ENCODE measurements around the gene RNASE8. TPM values are rescaled to one million over a fixed set of nuclear protein-coding genes. Genes with fewer than 3 reads are reported as not detected.

RNASE8 gene
- total and polyA plus RNA-seq, 8 donors: not detected

GRCh38 chr14:21089271-21089670, 31.6 kb downstream of the RNASE8 start:
- intact Hi-C loops (cut with DNase I; ENCODE audit: low total_unique reads): loop anchor here (10.0 kb wide), 1 partner anchor 74 kb away; no protein-coding TSS in a partner anchor
- peak overlapping the region in 1 of 5 donors; percentile 67 for H3K27ac ChIP-seq
- no peaks in the 10 kb centered on the region for H3K9me3 ChIP-seq
- no peak for DNase-seq
- WGBS, 5 donors: 32 to 60% (median 40%) methylated on average over 1 of the region's 1 CpG
- H3K4me1 ChIP-seq: peaks cover 6 to 63% (median 32%) of the 10 kb centered on the region in 4 donors
- no peaks in the 10 kb centered on the region for H3K27me3 ChIP-seq
- TF ChIP-seq CTCF (IDR thresholded peaks at IDR 0.05) (no peak), POLR2AphosphoS5 (IDR thresholded peaks at IDR 0.05) (no peak), EP300 (IDR thresholded peaks at IDR 0.05) (no peak), POLR2A (IDR thresholded peaks at IDR 0.05) (no peak)
- peaks cover 14 to 85% (median 76%) of the 10 kb centered on the region in 4 donors for H3K36me3 ChIP-seq
- H3K4me3 ChIP-seq: no peak overlapping the region

GRCh38 chr14:21089877-21090193, 32.2 kb downstream of the RNASE8 start:
- Histone ChIP-seq H3K4me1 (peaks cover under 1 to 59% (median 29%) of the 10 kb centered on the region in 4 donors), H3K9me3 (no peaks in the 10 kb centered on the region), H3K27me3 (no peaks in the 10 kb centered on the region), H3K27ac (peak overlapping the region in 1 of 5 donors; percentile 36), H3K36me3 (peaks cover 14 to 79% (median 70%) of the 10 kb centered on the region in 4 donors), H3K4me3 (no peak overlapping the region)
- no peak for TF ChIP-seq POLR2A (IDR thresholded peaks at IDR 0.05)
- TF ChIP-seq POLR2AphosphoS5 (IDR thresholded peaks at IDR 0.05): no peak
- no peak for TF ChIP-seq EP300 (IDR thresholded peaks at IDR 0.05)
- TF ChIP-seq CTCF (IDR thresholded peaks at IDR 0.05): no peak
- WGBS, 5 donors: 67 to 90% (median 84%) methylated on average over 5 of the region's 5 CpGs
- intact Hi-C loops (cut with DNase I; ENCODE audit: low total_unique reads): loop anchor here (10.0 kb wide), 1 partner anchor 75 kb away; no protein-coding TSS in a partner anchor
- no peak for DNase-seq

- peaks cover 0 to 59% (median 25%) of the 10 kb centered on the region in 4 donors for H3K4me1 ChIP-seq
- no peaks in the 10 kb centered on the region for H3K27me3 ChIP-seq
- TF ChIP-seq EP300 (IDR thresholded peaks at IDR 0.05) (no peak), CTCF (IDR thresholded peaks at IDR 0.05) (peak in 5 of 7 experiments; percentile 34 to 54 (median 42)), POLR2A (IDR thresholded peaks at IDR 0.05) (no peak), POLR2AphosphoS5 (IDR thresholded peaks at IDR 0.05) (peak in 1 of 3 donors; percentile 11)
- H3K9me3 ChIP-seq: no peaks in the 10 kb centered on the region
- DNase-seq: peak in 1 of 2 donors; percentile 57
- H3K36me3 ChIP-seq: peaks cover 14 to 74% (median 65%) of the 10 kb centered on the region in 4 donors
- intact Hi-C loops (cut with DNase I; ENCODE audit: low total_unique reads): no loop called here
- WGBS, 5 donors: 80 to 93% (median 90%) methylated on average over 30 to 45 of the region's 45 CpGs
- peak overlapping the region in 2 of 5 donors; percentile 9 to 36 for H3K27ac ChIP-seq
- no peak overlapping the region for H3K4me3 ChIP-seq
Measured at GRCh38 chr14:21090194-21090939, 32.7 kb downstream of the RNASE8 start.

GRCh38 chr14:21090940-21091663, 33.5 kb downstream of the RNASE8 start:
- H3K27me3 ChIP-seq: no peaks in the 10 kb centered on the region
- DNase-seq: no peak
- intact Hi-C loops (cut with DNase I; ENCODE audit: low total_unique reads): no loop called here
- TF ChIP-seq CTCF (IDR thresholded peaks at IDR 0.05) (no peak), EP300 (IDR thresholded peaks at IDR 0.05) (no peak), POLR2AphosphoS5 (IDR thresholded peaks at IDR 0.05) (no peak), POLR2A (IDR thresholded peaks at IDR 0.05) (no peak)
- no peak overlapping the region for H3K4me3 ChIP-seq
- WGBS, 5 donors: 90 to 95% (median 91%) methylated on average over 42 to 45 of the region's 45 CpGs
- peaks cover 14 to 66% (median 57%) of the 10 kb centered on the region in 4 donors for H3K36me3 ChIP-seq
- no peaks in the 10 kb centered on the region for H3K9me3 ChIP-seq
- peaks cover 0 to 60% (median 21%) of the 10 kb centered on the region in 4 donors for H3K4me1 ChIP-seq
- H3K27ac ChIP-seq: peak overlapping the region in 1 of 5 donors; percentile 36

Measured in stomach (tissue), 9 donors.